HCT116 (cell line): ENCODE results near the gene RCOR1. TPM values are rescaled to one million over a fixed set of nuclear protein-coding genes. Genes with fewer than 3 reads are reported as not detected.

Source experiments
- ATAC-seq: fragments of 200-7000 bp; cut with Tn5 transposase; 2 replicates; pipeline ENCODE4 v1.9.1; 2020; ENCODE audit warnings: mild to moderate bottlenecking, moderate library complexity
- BruUV-seq: library from RNA; stranded (reverse); fragments of 400-500 nt; replicated peaks from 2 replicates; lab custom pipeline; 2021; lab: Mats Ljungman, UMichigan
- CTCF ChIA-PET: fragments of 300-600 bp; sonication (Branson Sonifier 250); formaldehyde crosslinking; loops from one replicate; lab custom pipeline; 2021; ENCODE audit warnings: antibody characterized with exemption; lab: Charles Lee
- POLR2A ChIA-PET: fragments of 300-600, 350-600 bp; sonication (Branson Sonifier 250); formaldehyde crosslinking; loops from one replicate; lab custom pipeline; 2021; ENCODE audit warnings: antibody characterized with exemption; lab: Charles Lee
- RAD21 ChIA-PET, 2 experiments: fragments of 300-600 bp; sonication (Branson Sonifier 250); formaldehyde crosslinking; loops; one replicate each; lab custom pipeline; 2023; ENCODE audit warnings: low total read pairs in 2 of 2; ENCODE audit not compliant: uncharacterized antibody in 2 of 2, unreplicated experiment in 2 of 2, low non-redundant PET in 1 of 2; lab: Charles Lee
- DNase-seq: peaks from one replicate; pipeline ENCODE4 v3.0.0-alpha.2; 2010; ENCODE audit warnings: low read depth, low spot score
- H2AFZ ChIP-seq: fragments of 200-600 bp; shearing (Covaris generic), sonication (generic); 2 replicates; pipeline ENCODE4 v1.6.1; 2017; ENCODE audit warnings: low read depth, mixed run types, mixed read lengths, antibody characterized with exemption, low read length; ENCODE audit not compliant: poor library complexity, severe bottlenecking
- H3K27ac ChIP-seq: 2 replicates; pipeline ENCODE4 v1.5.1; 2012; ENCODE audit warnings: low read depth, low read length
- H3K27me3 ChIP-seq: fragments of 200-600 bp; sonication (generic); 2 replicates; pipeline ENCODE4 v1.6.1; 2016; ENCODE audit warnings: mixed run types, low read length, mixed read lengths; ENCODE audit not compliant: insufficient read depth
- H3K36me3 ChIP-seq, 2 experiments: fragments of 200-500 bp in 1 of 2; fragments of 200-600 bp in 1 of 2; sonication (Bioruptor generic) in 1 of 2; sonication (generic) in 1 of 2; 2 replicates each; pipeline versions ENCODE4 v1.5.1 to v1.6.1; 2014 to 2016; ENCODE audit warnings: low read length in 2 of 2, inconsistent platforms in 1 of 2, mixed read lengths in 1 of 2, mixed run types in 1 of 2; ENCODE audit not compliant: insufficient read depth in 2 of 2, control insufficient read depth in 1 of 2
- H3K4me1 ChIP-seq, 2 experiments: fragments of 200-600 bp in 1 of 2; sonication (generic) in 1 of 2; 2 replicates each; pipeline versions ENCODE4 v1.5.1 to v1.6.1; 2012 to 2017; ENCODE audit warnings: low read length in 2 of 2, inconsistent platforms in 1 of 2, mild to moderate bottlenecking in 1 of 2, mixed read lengths in 1 of 2, mixed run types in 1 of 2, moderate library complexity in 1 of 2; ENCODE audit not compliant: insufficient read depth in 2 of 2, control insufficient read depth in 1 of 2
- H3K4me2 ChIP-seq: fragments of 200-600 bp; sonication (generic); 2 replicates; pipeline ENCODE4 v1.6.1; 2017; ENCODE audit warnings: mixed run types, low read length, mixed read lengths
- H3K4me3 ChIP-seq, 2 experiments: fragments of 200-600 bp in 1 of 2; sonication (generic) in 1 of 2; replicated peaks in 1 of 2; 2 replicates each; pipeline ENCODE4 v1.5.1; 2011 to 2016; ENCODE audit warnings: low read length in 2 of 2, control low read depth in 1 of 2, low read depth in 1 of 2, mild to moderate bottlenecking in 1 of 2, mixed read lengths in 1 of 2, mixed run types in 1 of 2
- H3K79me2 ChIP-seq: fragments of 200-600 bp; sonication (generic); 2 replicates; pipeline ENCODE4 v1.6.1; 2017; ENCODE audit warnings: mild to moderate bottlenecking, mixed run types, low read length, moderate library complexity, mixed read lengths; ENCODE audit not compliant: insufficient read depth
- H3K9ac ChIP-seq: fragments of 200-600 bp; sonication (generic); 2 replicates; pipeline ENCODE4 v1.6.1; 2016; ENCODE audit warnings: low read length, mixed read lengths
- H3K9me2 ChIP-seq: fragments of 200-600 bp; sonication (generic), shearing (Covaris generic); 2 replicates; pipeline ENCODE4 v1.6.1; 2017; ENCODE audit warnings: mixed run types, mild to moderate bottlenecking, moderate library complexity; ENCODE audit not compliant: insufficient read depth
- H3K9me3 ChIP-seq, 2 experiments: fragments of 200-500 bp in 1 of 2; fragments of 200-600 bp in 1 of 2; sonication (Bioruptor generic) in 1 of 2; sonication (generic) in 1 of 2; 2 replicates each; pipeline ENCODE4 v1.6.1; 2014 to 2017; ENCODE audit warnings: low read length in 2 of 2, mixed read lengths in 2 of 2, inconsistent platforms in 1 of 2, low read depth in 1 of 2, mild to moderate bottlenecking in 1 of 2, mixed run types in 1 of 2, moderate library complexity in 1 of 2; ENCODE audit not compliant: control insufficient read depth in 1 of 2, insufficient read depth in 1 of 2
- H4K20me1 ChIP-seq: fragments of 200-600 bp; sonication (generic), shearing (Covaris generic); 2 replicates; pipeline ENCODE4 v1.6.1; 2017; ENCODE audit warnings: mixed run types, mild to moderate bottlenecking, moderate library complexity; ENCODE audit not compliant: insufficient read depth
- CEBPB ChIP-seq: IDR thresholded peaks from 2 replicates; pipeline ENCODE4 v1.6.1; 2012; ENCODE audit warnings: low read depth
- CTCF ChIP-seq, 3 experiments: fragments of 200-600 bp in 1 of 3; sonication (generic) in 1 of 3; IDR thresholded peaks in 2 of 3; conservative IDR thresholded peaks in 1 of 3; 2 replicates each; pipeline ENCODE4 v1.5.1; 2012 to 2017; ENCODE audit warnings: low read depth in 2 of 3, low read length in 2 of 3, antibody characterized with exemption in 1 of 3, borderline replicate concordance in 1 of 3, control low read depth in 1 of 3, mild to moderate bottlenecking in 1 of 3, mixed read lengths in 1 of 3, mixed run types in 1 of 3, moderate library complexity in 1 of 3; ENCODE audit not compliant: insufficient read depth in 1 of 3
- EZH2 ChIP-seq: fragments of 200-600 bp; sonication (generic); IDR thresholded peaks from 2 replicates; pipeline ENCODE4 v1.6.1; 2017; ENCODE audit warnings: antibody characterized with exemption, mixed run types
- EZH2phosphoT487 ChIP-seq: fragments of 200-600 bp; IDR thresholded peaks from 2 replicates; pipeline ENCODE4 v1.6.1; 2018; ENCODE audit warnings: antibody characterized with exemption, borderline replicate concordance
- FOSL1 ChIP-seq: IDR thresholded peaks from 2 replicates; pipeline ENCODE4 v1.6.1; 2012; ENCODE audit warnings: low read depth
- MAX ChIP-seq: IDR thresholded peaks from 2 replicates; pipeline ENCODE4 v1.6.1; 2012
- POLR2AphosphoS5 ChIP-seq: IDR thresholded peaks from 2 replicates; pipeline ENCODE4 v1.6.1; 2011; ENCODE audit warnings: mild to moderate bottlenecking, low read depth, low read length, moderate library complexity
- RAD21 ChIP-seq: IDR thresholded peaks from 2 replicates; pipeline ENCODE4 v1.6.1; 2012; ENCODE audit warnings: low read depth, mild to moderate bottlenecking
- SIN3A ChIP-seq: IDR thresholded peaks from 2 replicates; pipeline ENCODE4 v1.6.1; 2012; ENCODE audit warnings: low read depth
- YY1 ChIP-seq: IDR thresholded peaks from 2 replicates; pipeline ENCODE4 v1.6.1; 2011; ENCODE audit warnings: low read length, low read depth, moderate library complexity, mild to moderate bottlenecking; ENCODE audit not compliant: insufficient replicate concordance; ENCODE audit errors: extremely low read depth
- ZFX ChIP-seq: fragments of 450-650 bp; IDR thresholded peaks from 2 replicates; pipeline ENCODE4 v1.6.1; 2017
- intact Hi-C: fragments of 100-400 bp; cut with micrococcal nuclease; formaldehyde crosslinking; loops from 2 replicates; pipeline ENCODE4 v1.10.0; 2022
- total RNA-seq: library from RNA; stranded (reverse); gene quantifications from one replicate; pipeline ENCODE4 v1.2.1, GENCODE V29; 2021; ENCODE audit not compliant: unreplicated experiment
- TF ChIP-seq, protein P1 (sequence below): IDR thresholded peaks from 2 replicates; pipeline ENCODE4 v1.6.1; 2012; ENCODE audit warnings: low read depth

Gene RCOR1
- total RNA-seq, 1 experiment from 2014 or later: 30.7 TPM

- H3K4me1 ChIP-seq: no peaks in the 10 kb centered on the region
- no peak overlapping the region for H3K27ac ChIP-seq
- H3K79me2 ChIP-seq: no peaks in the 10 kb centered on the region
- DNase-seq (no peak), ATAC-seq (no peak)
- H3K4me3 ChIP-seq: no peak overlapping the region
- no peaks in the 10 kb centered on the region for H3K36me3 ChIP-seq
- ChIA-PET CTCF (no interaction called here), POLR2A (interaction anchor here (0.7 kb wide), 1 partner anchor 253 kb away, joined by 3 read pairs; no protein-coding TSS in a partner anchor), RAD21 (no interaction called here)
- H3K9ac ChIP-seq: no peak overlapping the region
- BruUV-seq: no TSS peak
- no peaks in the 10 kb centered on the region for H3K9me2 ChIP-seq
- TF ChIP-seq CEBPB (no peak), FOSL1 (no peak), EZH2phosphoT487 (no peak), POLR2AphosphoS5 (no peak), RAD21 (no peak), EZH2 (no peak), MAX (no peak), CTCF (IDR thresholded peaks at IDR 0.05 in 2 of 3, conservative IDR thresholded peaks at IDR 0.05 in 1 of 3; ENCODE audit: borderline replicate concordance in 1 of 3, insufficient read depth in 1 of 3, low read depth in 2 of 3, low read length in 2 of 3) (no peak), SIN3A (no peak), ZFX (no peak), YY1 (no peak)
- TF ChIP-seq, protein P1, sequence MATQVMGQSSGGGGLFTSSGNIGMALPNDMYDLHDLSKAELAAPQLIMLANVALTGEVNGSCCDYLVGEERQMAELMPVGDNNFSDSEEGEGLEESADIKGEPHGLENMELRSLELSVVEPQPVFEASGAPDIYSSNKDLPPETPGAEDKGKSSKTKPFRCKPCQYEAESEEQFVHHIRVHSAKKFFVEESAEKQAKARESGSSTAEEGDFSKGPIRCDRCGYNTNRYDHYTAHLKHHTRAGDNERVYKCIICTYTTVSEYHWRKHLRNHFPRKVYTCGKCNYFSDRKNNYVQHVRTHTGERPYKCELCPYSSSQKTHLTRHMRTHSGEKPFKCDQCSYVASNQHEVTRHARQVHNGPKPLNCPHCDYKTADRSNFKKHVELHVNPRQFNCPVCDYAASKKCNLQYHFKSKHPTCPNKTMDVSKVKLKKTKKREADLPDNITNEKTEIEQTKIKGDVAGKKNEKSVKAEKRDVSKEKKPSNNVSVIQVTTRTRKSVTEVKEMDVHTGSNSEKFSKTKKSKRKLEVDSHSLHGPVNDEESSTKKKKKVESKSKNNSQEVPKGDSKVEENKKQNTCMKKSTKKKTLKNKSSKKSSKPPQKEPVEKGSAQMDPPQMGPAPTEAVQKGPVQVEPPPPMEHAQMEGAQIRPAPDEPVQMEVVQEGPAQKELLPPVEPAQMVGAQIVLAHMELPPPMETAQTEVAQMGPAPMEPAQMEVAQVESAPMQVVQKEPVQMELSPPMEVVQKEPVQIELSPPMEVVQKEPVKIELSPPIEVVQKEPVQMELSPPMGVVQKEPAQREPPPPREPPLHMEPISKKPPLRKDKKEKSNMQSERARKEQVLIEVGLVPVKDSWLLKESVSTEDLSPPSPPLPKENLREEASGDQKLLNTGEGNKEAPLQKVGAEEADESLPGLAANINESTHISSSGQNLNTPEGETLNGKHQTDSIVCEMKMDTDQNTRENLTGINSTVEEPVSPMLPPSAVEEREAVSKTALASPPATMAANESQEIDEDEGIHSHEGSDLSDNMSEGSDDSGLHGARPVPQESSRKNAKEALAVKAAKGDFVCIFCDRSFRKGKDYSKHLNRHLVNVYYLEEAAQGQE: no peak
- no peaks in the 10 kb centered on the region for H3K9me3 ChIP-seq
- H3K27me3 ChIP-seq: no peaks in the 10 kb centered on the region
- no peak overlapping the region for H2AFZ ChIP-seq
- intact Hi-C loops: no loop called here
- H3K4me2 ChIP-seq: no peak overlapping the region
- H4K20me1 ChIP-seq: no peaks in the 10 kb centered on the region
These were observed 165.6 kb downstream of the RCOR1 start for GRCh38 chr14:102758087-102758486.
